Measurements from ENCODE around the gene MYH14.
A peak's percentile ranks its signal among the peaks of the same experiment; 100 is the strongest.

MYH14 gene

DNA sequence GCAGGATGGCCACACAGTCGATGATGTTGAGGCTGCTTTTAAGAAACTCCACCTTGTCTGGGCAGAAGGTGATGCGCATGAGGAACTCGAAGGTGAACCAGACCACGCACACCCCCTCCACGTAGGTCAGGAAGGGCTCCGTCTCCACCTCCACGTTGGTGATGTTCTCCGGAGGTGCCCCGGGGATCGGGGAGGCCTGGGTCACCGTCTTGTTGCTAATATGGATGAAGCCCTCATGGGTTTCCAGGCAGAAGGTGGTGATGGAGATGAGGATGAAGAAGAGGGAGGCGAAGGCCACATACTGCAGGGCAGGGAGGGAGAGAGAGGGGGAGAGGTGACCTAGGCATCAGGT lies 120.3 kb downstream of the MYH14 start:
- H3K27ac ChIP-seq (ENCODE audit: low read length) = no peak overlapping the region
- no peaks in the 10 kb centered on the region for H3K36me3 ChIP-seq (replicated peaks; ENCODE audit: low read depth, low read length)
- H2AFZ ChIP-seq (ENCODE audit: low read depth, low read length) = no peak overlapping the region
- TF ChIP-seq, protein P1, sequence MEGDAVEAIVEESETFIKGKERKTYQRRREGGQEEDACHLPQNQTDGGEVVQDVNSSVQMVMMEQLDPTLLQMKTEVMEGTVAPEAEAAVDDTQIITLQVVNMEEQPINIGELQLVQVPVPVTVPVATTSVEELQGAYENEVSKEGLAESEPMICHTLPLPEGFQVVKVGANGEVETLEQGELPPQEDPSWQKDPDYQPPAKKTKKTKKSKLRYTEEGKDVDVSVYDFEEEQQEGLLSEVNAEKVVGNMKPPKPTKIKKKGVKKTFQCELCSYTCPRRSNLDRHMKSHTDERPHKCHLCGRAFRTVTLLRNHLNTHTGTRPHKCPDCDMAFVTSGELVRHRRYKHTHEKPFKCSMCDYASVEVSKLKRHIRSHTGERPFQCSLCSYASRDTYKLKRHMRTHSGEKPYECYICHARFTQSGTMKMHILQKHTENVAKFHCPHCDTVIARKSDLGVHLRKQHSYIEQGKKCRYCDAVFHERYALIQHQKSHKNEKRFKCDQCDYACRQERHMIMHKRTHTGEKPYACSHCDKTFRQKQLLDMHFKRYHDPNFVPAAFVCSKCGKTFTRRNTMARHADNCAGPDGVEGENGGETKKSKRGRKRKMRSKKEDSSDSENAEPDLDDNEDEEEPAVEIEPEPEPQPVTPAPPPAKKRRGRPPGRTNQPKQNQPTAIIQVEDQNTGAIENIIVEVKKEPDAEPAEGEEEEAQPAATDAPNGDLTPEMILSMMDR (IDR thresholded peaks at IDR 0.05; ENCODE audit: low read depth, low read length) = no peak
- no peak for TF ChIP-seq EZH2phosphoT487 (IDR thresholded peaks at IDR 0.05; ENCODE audit: low read depth)
- H3K27me3 ChIP-seq (ENCODE audit: low read depth, low read length) = no peaks in the 10 kb centered on the region
- H3K4me3 ChIP-seq (ENCODE audit: low read length) = no peak overlapping the region
- no peak overlapping the region for H3K9ac ChIP-seq (ENCODE audit: low read length)
- peaks cover 12% of the 10 kb centered on the region for H3K4me1 ChIP-seq (ENCODE audit: low read length)
- H3K4me2 ChIP-seq (ENCODE audit: low read length) = no peak overlapping the region
- no peaks in the 10 kb centered on the region for H3K79me2 ChIP-seq (ENCODE audit: low read length)
- H3K9me3 ChIP-seq (ENCODE audit: insufficient read depth, low read length) = no peaks in the 10 kb centered on the region
- H4K20me1 ChIP-seq (ENCODE audit: insufficient read depth, low read length) = no peaks in the 10 kb centered on the region

DNA sequence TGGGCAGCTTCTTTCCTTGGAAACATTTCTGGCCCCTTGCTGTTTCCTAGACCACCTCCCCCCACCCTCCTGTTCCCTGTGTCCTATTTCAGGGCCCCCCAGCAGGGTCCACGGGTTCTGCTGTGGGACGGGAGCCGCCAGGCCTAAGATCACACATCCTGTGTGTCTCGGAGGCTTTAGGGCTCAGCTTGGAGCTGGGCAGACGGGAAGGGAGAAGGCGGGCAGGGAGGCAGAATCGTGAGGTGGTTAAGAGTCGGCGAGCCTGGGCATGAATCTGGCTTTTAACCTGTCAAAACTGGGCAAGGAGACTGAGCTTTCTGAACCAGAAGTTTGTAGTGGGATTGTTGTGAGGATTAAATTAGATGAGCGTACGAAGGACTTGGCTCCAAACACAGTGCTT lies 120.9 kb downstream of the MYH14 start:
- Histone ChIP-seq H3K36me3 (replicated peaks; ENCODE audit: low read depth, low read length) (no peaks in the 10 kb centered on the region), H3K27me3 (ENCODE audit: low read depth, low read length) (no peaks in the 10 kb centered on the region), H3K4me3 (ENCODE audit: low read length) (no peak overlapping the region), H3K27ac (ENCODE audit: low read length) (no peak overlapping the region), H3K9me3 (ENCODE audit: insufficient read depth, low read length) (no peaks in the 10 kb centered on the region), H4K20me1 (ENCODE audit: insufficient read depth, low read length) (no peaks in the 10 kb centered on the region), H3K9ac (ENCODE audit: low read length) (no peak overlapping the region), H3K4me2 (ENCODE audit: low read length) (no peak overlapping the region), H2AFZ (ENCODE audit: low read depth, low read length) (no peak overlapping the region), H3K4me1 (ENCODE audit: low read length) (peaks cover 12% of the 10 kb centered on the region), H3K79me2 (ENCODE audit: low read length) (no peaks in the 10 kb centered on the region)
- TF ChIP-seq, protein P1 (IDR thresholded peaks at IDR 0.05; ENCODE audit: low read depth, low read length) = no peak
- no peak for TF ChIP-seq EZH2phosphoT487 (IDR thresholded peaks at IDR 0.05; ENCODE audit: low read depth)

DNA sequence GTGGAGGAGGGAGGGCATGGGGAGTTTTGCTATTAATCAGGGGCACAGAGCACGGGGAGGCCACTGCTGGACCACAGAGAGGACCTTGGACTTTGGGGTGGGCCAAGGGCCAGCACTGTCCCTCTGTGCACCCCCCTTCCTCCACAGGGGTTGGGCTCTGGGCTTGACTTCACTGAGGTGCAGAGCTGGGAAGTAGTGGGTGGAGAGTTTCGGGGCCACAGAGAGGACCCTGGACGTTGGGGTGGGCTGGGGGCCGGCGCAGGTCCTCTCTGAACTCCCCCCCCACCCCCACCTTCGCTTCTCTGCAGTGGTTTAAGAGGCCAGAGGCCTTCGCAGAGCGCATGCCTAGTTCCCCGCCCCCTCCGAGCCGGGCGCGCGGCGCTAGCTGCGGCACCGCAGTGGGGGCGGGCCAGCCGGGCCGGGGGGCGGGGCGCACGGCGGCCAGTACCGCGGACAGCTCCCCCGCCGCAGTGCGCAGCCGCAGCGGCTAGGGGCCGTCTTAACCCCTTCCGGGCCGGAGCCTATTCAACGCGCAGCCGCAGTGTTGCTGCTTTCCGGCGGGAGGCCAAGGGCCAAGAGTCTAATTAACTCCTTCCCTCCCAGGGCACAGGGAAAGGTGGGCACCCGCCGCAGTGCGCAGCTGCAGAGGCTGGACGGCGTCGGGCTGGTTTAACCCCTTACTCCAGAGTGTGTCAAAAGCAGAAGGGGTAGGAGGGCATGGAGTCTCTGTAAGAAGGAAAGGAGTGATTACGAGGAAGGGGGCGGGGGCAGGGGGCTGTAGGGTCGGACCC lies 122.1 kb downstream of the MYH14 start:
- Histone ChIP-seq H3K27me3 (ENCODE audit: low read depth, low read length) (no peaks in the 10 kb centered on the region), H3K4me1 (ENCODE audit: low read length) (peaks cover 19% of the 10 kb centered on the region), H3K9me3 (ENCODE audit: insufficient read depth, low read length) (no peaks in the 10 kb centered on the region), H3K79me2 (ENCODE audit: low read length) (no peaks in the 10 kb centered on the region), H3K9ac (ENCODE audit: low read length) (peak overlapping the region; percentile 34; the same call in 1 of the 2 replicates), H3K4me2 (ENCODE audit: low read length) (peak overlapping the region; percentile 84), H3K36me3 (replicated peaks; ENCODE audit: low read depth, low read length) (peaks cover 2% of the 10 kb centered on the region), H4K20me1 (ENCODE audit: insufficient read depth, low read length) (no peaks in the 10 kb centered on the region), H2AFZ (ENCODE audit: low read depth, low read length) (no peak overlapping the region), H3K4me3 (ENCODE audit: low read length) (peak overlapping the region; percentile 69), H3K27ac (ENCODE audit: low read length) (no peak overlapping the region)
- TF ChIP-seq EZH2phosphoT487 (IDR thresholded peaks at IDR 0.05; ENCODE audit: low read depth) = no peak
- TF ChIP-seq, protein P1 (IDR thresholded peaks at IDR 0.05; ENCODE audit: low read depth, low read length) = no peak

DNA sequence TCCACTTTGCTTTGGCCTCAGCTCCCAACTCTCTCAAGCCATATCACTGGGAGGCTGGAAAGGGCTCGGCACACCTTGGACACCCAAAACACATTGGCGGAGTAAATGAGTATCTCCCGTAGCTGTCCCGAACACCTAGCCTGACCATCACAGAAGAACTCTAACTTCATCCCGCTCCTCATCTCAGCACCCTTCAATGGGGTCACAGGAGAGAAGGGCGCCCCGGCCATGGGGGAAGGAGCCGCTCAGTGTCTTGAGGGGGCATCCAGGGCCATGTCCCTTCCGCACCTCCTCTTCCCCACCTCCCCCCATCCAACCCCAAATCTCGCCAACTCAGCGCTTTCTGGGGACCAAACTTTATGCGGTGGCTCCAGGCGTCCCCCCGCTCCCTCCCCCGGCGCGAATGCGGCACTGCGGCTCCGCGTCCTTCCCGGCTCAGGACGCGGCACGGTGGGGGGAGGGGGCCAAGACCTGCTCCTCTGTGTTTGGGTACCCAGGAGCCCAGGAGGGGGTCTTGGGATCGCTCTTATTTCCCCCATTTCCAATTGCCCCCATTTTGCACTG lies 122.8 kb downstream of the MYH14 start:
- no peak overlapping the region for H2AFZ ChIP-seq (ENCODE audit: low read depth, low read length)
- H3K79me2 ChIP-seq (ENCODE audit: low read length) = no peaks in the 10 kb centered on the region
- peaks cover 24% of the 10 kb centered on the region for H3K4me1 ChIP-seq (ENCODE audit: low read length)
- H3K9ac ChIP-seq (ENCODE audit: low read length) = peak overlapping the region; percentile 5; the same call in 1 of the 2 replicates
- peak overlapping the region; percentile 69 for H3K4me3 ChIP-seq (ENCODE audit: low read length)
- H4K20me1 ChIP-seq (ENCODE audit: insufficient read depth, low read length) = no peaks in the 10 kb centered on the region
- TF ChIP-seq EZH2phosphoT487 (IDR thresholded peaks at IDR 0.05; ENCODE audit: low read depth) = no peak
- TF ChIP-seq, protein P1 (IDR thresholded peaks at IDR 0.05; ENCODE audit: low read depth, low read length) = no peak
- peaks cover 2% of the 10 kb centered on the region for H3K36me3 ChIP-seq (replicated peaks; ENCODE audit: low read depth, low read length)
- no peaks in the 10 kb centered on the region for H3K27me3 ChIP-seq (ENCODE audit: low read depth, low read length)
- H3K27ac ChIP-seq (ENCODE audit: low read length) = no peak overlapping the region
- peak overlapping the region; percentile 84 for H3K4me2 ChIP-seq (ENCODE audit: low read length)
- H3K9me3 ChIP-seq (ENCODE audit: insufficient read depth, low read length) = no peaks in the 10 kb centered on the region
